Measurements from ENCODE around the gene AP1M1.

DNA sequence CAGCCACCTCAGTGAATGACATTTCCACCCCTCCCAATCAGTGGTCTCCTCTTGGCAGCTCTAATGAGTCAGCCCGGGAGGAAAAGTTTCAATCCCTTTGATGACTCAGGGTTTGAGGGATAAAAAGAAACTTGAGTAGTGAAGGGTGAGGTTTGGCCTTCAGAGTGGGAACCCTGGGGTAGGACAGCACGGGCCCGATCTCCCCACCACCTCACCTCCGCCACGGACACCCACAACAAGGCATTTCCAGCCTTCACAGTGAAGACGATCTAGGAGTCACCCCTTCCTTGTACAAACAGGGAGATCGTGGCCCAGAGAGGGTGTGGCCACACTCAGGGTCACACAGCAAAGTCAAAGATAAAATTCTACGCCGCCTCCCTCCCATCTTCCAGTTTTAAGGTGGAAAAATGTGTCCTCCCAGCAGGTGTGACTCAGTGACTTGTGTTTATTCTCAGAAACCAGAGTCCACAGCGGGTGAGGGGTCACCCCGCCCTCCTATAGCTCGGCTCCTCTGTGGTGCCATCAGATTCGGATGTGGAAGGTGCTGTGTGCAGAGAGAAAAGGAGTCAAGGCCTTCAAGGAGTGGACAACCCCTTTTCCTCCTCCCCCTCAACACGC, 36.7 kb upstream of the AP1M1 start:
- TF ChIP-seq CTCF (IDR thresholded peaks at IDR 0.05): no peak
- TF ChIP-seq POLR2A (IDR thresholded peaks at IDR 0.05): no peak

Measured in thyroid gland (tissue), 4 donors.